ENCODE measurements around the gene MEIOSIN. TPM values are rescaled to one million over a fixed set of nuclear protein-coding genes. Genes with fewer than 3 reads are reported as not detected.

Gene MEIOSIN
- polyA plus RNA-seq, 1 donor from 2014 or later, result not detected

DNA sequence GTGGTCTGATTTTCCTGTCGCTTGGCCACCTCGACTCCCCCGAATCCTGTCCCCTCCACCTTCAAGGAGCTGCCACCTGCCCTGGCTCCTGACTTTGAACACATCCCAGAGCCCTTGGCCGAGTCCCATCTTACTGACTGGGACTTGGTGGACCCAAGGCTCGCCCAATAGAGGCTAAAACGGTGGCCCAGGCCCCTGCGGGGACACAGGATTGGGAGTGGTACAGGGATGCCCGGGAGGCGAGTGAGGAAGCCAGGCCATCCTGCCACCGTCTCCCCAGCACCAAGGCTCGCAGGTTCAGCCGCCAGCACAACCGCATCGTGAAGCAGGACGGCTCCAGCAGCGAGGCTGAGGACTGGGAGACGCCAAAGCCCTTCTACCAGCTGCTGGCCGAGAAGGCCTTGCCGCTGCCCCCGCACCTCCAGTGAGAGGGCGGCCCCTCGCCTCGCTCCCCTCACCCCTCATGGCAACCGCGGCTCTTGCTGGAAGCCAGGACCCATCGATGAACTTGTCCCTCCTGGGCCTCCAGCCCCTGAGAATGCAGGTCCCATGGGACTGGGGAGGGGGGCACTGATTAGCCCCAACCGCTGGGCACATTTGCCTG, 30.6 kb downstream of the MEIOSIN start:
- Histone ChIP-seq H3K4me2 (ENCODE audit: low read length) (no peak overlapping the region), H2AFZ (ENCODE audit: low read depth, low read length) (no peak overlapping the region), H3K9ac (ENCODE audit: low read length) (no peak overlapping the region)

DNA sequence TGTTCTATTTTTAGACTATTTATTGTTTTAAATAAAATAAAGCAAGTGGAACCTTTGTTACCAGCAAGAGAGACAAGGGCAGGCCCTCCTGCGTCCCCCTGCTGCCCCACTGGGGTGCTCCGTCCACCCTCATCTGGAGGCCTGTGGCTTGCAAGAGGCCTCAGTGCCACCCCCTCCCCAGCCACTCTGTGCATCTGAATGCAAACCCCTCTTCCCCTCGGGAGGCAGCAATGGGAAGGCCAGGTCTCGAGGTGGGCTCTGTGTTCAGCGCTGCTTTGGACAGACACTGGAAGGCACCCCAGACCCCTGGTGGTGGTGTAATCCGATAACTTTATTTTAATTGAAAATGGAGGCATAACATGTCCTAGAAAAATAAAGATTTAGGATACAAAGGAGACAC, 31.2 kb downstream of the MEIOSIN start:
- Histone ChIP-seq H3F3A (ENCODE audit: insufficient read depth, low read length, poor library complexity, severe bottlenecking) (no peaks in the 10 kb centered on the region), H3K27me3 (ENCODE audit: insufficient read depth, low read depth, low read length) (peaks cover 22% of the 10 kb centered on the region), H4K20me1 (ENCODE audit: insufficient read depth) (no peaks in the 10 kb centered on the region), H2AFZ (ENCODE audit: low read depth, low read length) (no peak overlapping the region), H3K4me3 (ENCODE audit: low read length) (peak overlapping the region; percentile 2), H3K9ac (ENCODE audit: low read length) (peak overlapping the region; percentile 30), H3K9me2 (ENCODE audit: insufficient read depth, low read length) (no peaks in the 10 kb centered on the region), H3K27ac (ENCODE audit: low read length) (no peak overlapping the region), H3K79me2 (replicated peaks; ENCODE audit: insufficient read depth, low read length) (no peaks in the 10 kb centered on the region), H3K4me2 (ENCODE audit: low read length) (no peak overlapping the region), H3K9me3 (ENCODE audit: low read length) (no peaks in the 10 kb centered on the region), H3K36me3 (ENCODE audit: insufficient read depth, low read length) (no peaks in the 10 kb centered on the region)
- TF ChIP-seq SMC3 (conservative IDR thresholded peaks at IDR 0.05; ENCODE audit: poor library complexity) (no peak), MXI1 (conservative IDR thresholded peaks at IDR 0.05; ENCODE audit: poor library complexity, severe bottlenecking) (no peak)

More for the DNA sequence above, 30.6 kb downstream of the MEIOSIN start:
- Histone ChIP-seq H4K20me1 (ENCODE audit: insufficient read depth) (no peaks in the 10 kb centered on the region), H3F3A (ENCODE audit: insufficient read depth, low read length, poor library complexity, severe bottlenecking) (no peaks in the 10 kb centered on the region), H3K79me2 (replicated peaks; ENCODE audit: insufficient read depth, low read length) (no peaks in the 10 kb centered on the region), H3K9me3 (ENCODE audit: low read length) (no peaks in the 10 kb centered on the region), H3K4me3 (ENCODE audit: low read length) (no peak overlapping the region), H3K27me3 (ENCODE audit: insufficient read depth, low read depth, low read length) (peaks cover 18% of the 10 kb centered on the region), H3K36me3 (ENCODE audit: insufficient read depth, low read length) (no peaks in the 10 kb centered on the region), H3K9me2 (ENCODE audit: insufficient read depth, low read length) (no peaks in the 10 kb centered on the region), H3K27ac (ENCODE audit: low read length) (no peak overlapping the region)
- TF ChIP-seq SMC3 (conservative IDR thresholded peaks at IDR 0.05; ENCODE audit: poor library complexity) (no peak), POLR2AphosphoS5 (IDR thresholded peaks at IDR 0.05) (no peak), RAD21 (conservative IDR thresholded peaks at IDR 0.05) (no peak), EZH2 (IDR thresholded peaks at IDR 0.05; ENCODE audit: borderline replicate concordance, insufficient read depth, low read length, poor library complexity, severe bottlenecking) (no peak), EP300 (conservative IDR thresholded peaks at IDR 0.05; ENCODE audit: poor library complexity, severe bottlenecking) (no peak), MXI1 (conservative IDR thresholded peaks at IDR 0.05; ENCODE audit: poor library complexity, severe bottlenecking) (no peak), TAF1 (IDR thresholded peaks at IDR 0.05; ENCODE audit: low read depth) (no peak)
- TF ChIP-seq, protein P1, sequence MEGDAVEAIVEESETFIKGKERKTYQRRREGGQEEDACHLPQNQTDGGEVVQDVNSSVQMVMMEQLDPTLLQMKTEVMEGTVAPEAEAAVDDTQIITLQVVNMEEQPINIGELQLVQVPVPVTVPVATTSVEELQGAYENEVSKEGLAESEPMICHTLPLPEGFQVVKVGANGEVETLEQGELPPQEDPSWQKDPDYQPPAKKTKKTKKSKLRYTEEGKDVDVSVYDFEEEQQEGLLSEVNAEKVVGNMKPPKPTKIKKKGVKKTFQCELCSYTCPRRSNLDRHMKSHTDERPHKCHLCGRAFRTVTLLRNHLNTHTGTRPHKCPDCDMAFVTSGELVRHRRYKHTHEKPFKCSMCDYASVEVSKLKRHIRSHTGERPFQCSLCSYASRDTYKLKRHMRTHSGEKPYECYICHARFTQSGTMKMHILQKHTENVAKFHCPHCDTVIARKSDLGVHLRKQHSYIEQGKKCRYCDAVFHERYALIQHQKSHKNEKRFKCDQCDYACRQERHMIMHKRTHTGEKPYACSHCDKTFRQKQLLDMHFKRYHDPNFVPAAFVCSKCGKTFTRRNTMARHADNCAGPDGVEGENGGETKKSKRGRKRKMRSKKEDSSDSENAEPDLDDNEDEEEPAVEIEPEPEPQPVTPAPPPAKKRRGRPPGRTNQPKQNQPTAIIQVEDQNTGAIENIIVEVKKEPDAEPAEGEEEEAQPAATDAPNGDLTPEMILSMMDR (IDR thresholded peaks at IDR 0.05; ENCODE audit: poor library complexity, severe bottlenecking), result no peak
- TF ChIP-seq, protein P2, sequence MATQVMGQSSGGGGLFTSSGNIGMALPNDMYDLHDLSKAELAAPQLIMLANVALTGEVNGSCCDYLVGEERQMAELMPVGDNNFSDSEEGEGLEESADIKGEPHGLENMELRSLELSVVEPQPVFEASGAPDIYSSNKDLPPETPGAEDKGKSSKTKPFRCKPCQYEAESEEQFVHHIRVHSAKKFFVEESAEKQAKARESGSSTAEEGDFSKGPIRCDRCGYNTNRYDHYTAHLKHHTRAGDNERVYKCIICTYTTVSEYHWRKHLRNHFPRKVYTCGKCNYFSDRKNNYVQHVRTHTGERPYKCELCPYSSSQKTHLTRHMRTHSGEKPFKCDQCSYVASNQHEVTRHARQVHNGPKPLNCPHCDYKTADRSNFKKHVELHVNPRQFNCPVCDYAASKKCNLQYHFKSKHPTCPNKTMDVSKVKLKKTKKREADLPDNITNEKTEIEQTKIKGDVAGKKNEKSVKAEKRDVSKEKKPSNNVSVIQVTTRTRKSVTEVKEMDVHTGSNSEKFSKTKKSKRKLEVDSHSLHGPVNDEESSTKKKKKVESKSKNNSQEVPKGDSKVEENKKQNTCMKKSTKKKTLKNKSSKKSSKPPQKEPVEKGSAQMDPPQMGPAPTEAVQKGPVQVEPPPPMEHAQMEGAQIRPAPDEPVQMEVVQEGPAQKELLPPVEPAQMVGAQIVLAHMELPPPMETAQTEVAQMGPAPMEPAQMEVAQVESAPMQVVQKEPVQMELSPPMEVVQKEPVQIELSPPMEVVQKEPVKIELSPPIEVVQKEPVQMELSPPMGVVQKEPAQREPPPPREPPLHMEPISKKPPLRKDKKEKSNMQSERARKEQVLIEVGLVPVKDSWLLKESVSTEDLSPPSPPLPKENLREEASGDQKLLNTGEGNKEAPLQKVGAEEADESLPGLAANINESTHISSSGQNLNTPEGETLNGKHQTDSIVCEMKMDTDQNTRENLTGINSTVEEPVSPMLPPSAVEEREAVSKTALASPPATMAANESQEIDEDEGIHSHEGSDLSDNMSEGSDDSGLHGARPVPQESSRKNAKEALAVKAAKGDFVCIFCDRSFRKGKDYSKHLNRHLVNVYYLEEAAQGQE (IDR thresholded peaks at IDR 0.05; ENCODE audit: borderline replicate concordance), result no peak
